ENCODE data around the gene AQR.
"Not testable (repeated sequence)": the region's sequence is repeated elsewhere in the genome, so short reads cannot be mapped to it uniquely, and the experiment has no call there.

The AQR gene

GRCh38 chr15:34952481-34952880 is 17.1 kb downstream of the AQR start:
- no peak for FAIRE-seq

- no peak for FAIRE-seq
Observed at GRCh38 chr15:34951993-34952392, 17.5 kb downstream of the AQR start.

- no peak for FAIRE-seq
Observed at GRCh38 chr15:34944936-34945335, 24.6 kb downstream of the AQR start.

- peak; percentile 42 for FAIRE-seq
Observed at GRCh38 chr15:34943711-34944110, 25.8 kb downstream of the AQR start.

- not testable (repeated sequence) for FAIRE-seq
Observed at GRCh38 chr15:34943264-34943663, 26.3 kb downstream of the AQR start.

GRCh38 chr15:34942363-34942762 is 27.2 kb downstream of the AQR start:
- FAIRE-seq, result no peak

GRCh38 chr15:34941831-34942230 is 27.7 kb downstream of the AQR start:
- FAIRE-seq, result no peak

- FAIRE-seq, result peak; percentile 47
Observed at GRCh38 chr15:34941185-34941698, 28.3 kb downstream of the AQR start.

GRCh38 chr15:34933432-34933975 is 36.0 kb downstream of the AQR start:
- no peak for FAIRE-seq

- not testable (repeated sequence) for FAIRE-seq
Observed at GRCh38 chr15:34928349-34928748, 41.2 kb downstream of the AQR start.

GRCh38 chr15:34927726-34928125 is 41.8 kb downstream of the AQR start:
- FAIRE-seq, result no peak

- FAIRE-seq, result no peak
Observed at GRCh38 chr15:34914317-34914716, 55.2 kb downstream of the AQR start.

- FAIRE-seq, result peak; percentile 3
Observed at GRCh38 chr15:34905047-34905446, 64.5 kb downstream of the AQR start.

- FAIRE-seq, result peak; percentile 11
Observed at GRCh38 chr15:34904527-34904926, 65.0 kb downstream of the AQR start.

GRCh38 chr15:34900748-34901147 is 68.8 kb downstream of the AQR start:
- no peak for FAIRE-seq

- FAIRE-seq, result no peak
Observed at GRCh38 chr15:34896183-34896582, 73.4 kb downstream of the AQR start.

GRCh38 chr15:34893967-34894366 is 75.6 kb downstream of the AQR start:
- FAIRE-seq, result no peak

GRCh38 chr15:34892963-34893591 is 76.5 kb downstream of the AQR start:
- FAIRE-seq, result no peak

- no peak for FAIRE-seq
Observed at GRCh38 chr15:34890424-34890823, 79.1 kb downstream of the AQR start.

GRCh38 chr15:34889476-34889875 is 80.1 kb downstream of the AQR start:
- FAIRE-seq, result no peak

GRCh38 chr15:34886134-34886533 is 83.4 kb downstream of the AQR start:
- no peak for FAIRE-seq

GRCh38 chr15:34883633-34884032 is 85.9 kb downstream of the AQR start:
- FAIRE-seq, result no peak

- FAIRE-seq, result no peak
Observed at GRCh38 chr15:34883042-34883441, 86.5 kb downstream of the AQR start.

GRCh38 chr15:34879107-34879506 is 90.4 kb downstream of the AQR start:
- no peak for FAIRE-seq

GRCh38 chr15:34876640-34877039 is 92.9 kb downstream of the AQR start:
- FAIRE-seq, result no peak

Measured in G401.6 (cell line).